HEK293T (cell line): ENCODE measurements around the gene PRAC2.

Experiments used
- CTCF ChIA-PET: fragments of 350-600 bp; formaldehyde crosslinking; extraction: SDS; loops from one replicate; lab custom pipeline; 2021; ENCODE audit warnings: antibody characterized with exemption, inconsistent platforms; lab: Yijun Ruan, JAX
- POLR2A ChIA-PET: fragments of 350-600 bp; formaldehyde crosslinking; extraction: SDS; loops from one replicate; lab custom pipeline; 2020; ENCODE audit warnings: antibody characterized with exemption, inconsistent platforms; lab: Yijun Ruan, JAX
- DNase-seq: peaks from one replicate; pipeline ENCODE4 v3.0.0; 2012; ENCODE audit warnings: mixed read lengths; ENCODE audit errors: extremely low spot score
- ARNT ChIP-seq: fragments of 450-650 bp; IDR thresholded peaks from 2 replicates; pipeline ENCODE4 v1.6.1; 2017; ENCODE audit warnings: mild to moderate bottlenecking
- BHLHE40 ChIP-seq: fragments of 450-650 bp; IDR thresholded peaks from 2 replicates; pipeline ENCODE4 v1.6.1; 2016; ENCODE audit warnings: mild to moderate bottlenecking, moderate library complexity, borderline replicate concordance
- CTBP1 ChIP-seq: fragments of 450-650 bp; IDR thresholded peaks from 2 replicates; pipeline ENCODE4 v1.6.1; 2016; ENCODE audit warnings: borderline replicate concordance
- ELF4 ChIP-seq: fragments of 450-650 bp; IDR thresholded peaks from 2 replicates; pipeline ENCODE4 v1.6.1; 2017; ENCODE audit warnings: antibody characterized with exemption
- FOXA1 ChIP-seq: fragments of 450-650 bp; IDR thresholded peaks from 2 replicates; pipeline ENCODE4 v1.6.1; 2016; ENCODE audit warnings: mild to moderate bottlenecking
- FOXK2 ChIP-seq: fragments of 450-650 bp; IDR thresholded peaks from 2 replicates; pipeline ENCODE4 v1.6.1; 2016; ENCODE audit warnings: mild to moderate bottlenecking
- FOXM1 ChIP-seq: fragments of 450-650 bp; IDR thresholded peaks from 2 replicates; pipeline ENCODE4 v1.6.1; 2017; ENCODE audit warnings: mild to moderate bottlenecking, borderline replicate concordance
- HDGF ChIP-seq: fragments of 450-650 bp; IDR thresholded peaks from 2 replicates; pipeline ENCODE4 v1.6.1; 2017; ENCODE audit warnings: antibody characterized with exemption, borderline replicate concordance
- L3MBTL2 ChIP-seq: fragments of 450-650 bp; conservative IDR thresholded peaks from 2 replicates; pipeline ENCODE4 v1.6.1; 2016; ENCODE audit warnings: mild to moderate bottlenecking
- LEF1 ChIP-seq: fragments of 450-650 bp; IDR thresholded peaks from 2 replicates; pipeline ENCODE4 v1.6.1; 2017; ENCODE audit warnings: mild to moderate bottlenecking, borderline replicate concordance
- NFRKB ChIP-seq: fragments of 450-650 bp; IDR thresholded peaks from 2 replicates; pipeline ENCODE4 v1.6.1; 2016; ENCODE audit warnings: mild to moderate bottlenecking, moderate library complexity
- SP1 ChIP-seq: fragments of 450-650 bp; IDR thresholded peaks from 2 replicates; pipeline ENCODE4 v1.6.1; 2017
- SUZ12 ChIP-seq: fragments of 450-650 bp; IDR thresholded peaks from 2 replicates; pipeline ENCODE4 v1.6.1; 2016; ENCODE audit warnings: mild to moderate bottlenecking
- TARDBP ChIP-seq: fragments of 450-650 bp; IDR thresholded peaks from 2 replicates; pipeline ENCODE4 v1.6.1; 2016
- ZNF384 ChIP-seq: fragments of 450-650 bp; IDR thresholded peaks from 2 replicates; pipeline ENCODE4 v1.6.1; 2016
- TF ChIP-seq, protein P1 (sequence below): fragments of 450-650 bp; IDR thresholded peaks from 2 replicates; pipeline ENCODE4 v1.6.1; 2016

Gene PRAC2

DNA sequence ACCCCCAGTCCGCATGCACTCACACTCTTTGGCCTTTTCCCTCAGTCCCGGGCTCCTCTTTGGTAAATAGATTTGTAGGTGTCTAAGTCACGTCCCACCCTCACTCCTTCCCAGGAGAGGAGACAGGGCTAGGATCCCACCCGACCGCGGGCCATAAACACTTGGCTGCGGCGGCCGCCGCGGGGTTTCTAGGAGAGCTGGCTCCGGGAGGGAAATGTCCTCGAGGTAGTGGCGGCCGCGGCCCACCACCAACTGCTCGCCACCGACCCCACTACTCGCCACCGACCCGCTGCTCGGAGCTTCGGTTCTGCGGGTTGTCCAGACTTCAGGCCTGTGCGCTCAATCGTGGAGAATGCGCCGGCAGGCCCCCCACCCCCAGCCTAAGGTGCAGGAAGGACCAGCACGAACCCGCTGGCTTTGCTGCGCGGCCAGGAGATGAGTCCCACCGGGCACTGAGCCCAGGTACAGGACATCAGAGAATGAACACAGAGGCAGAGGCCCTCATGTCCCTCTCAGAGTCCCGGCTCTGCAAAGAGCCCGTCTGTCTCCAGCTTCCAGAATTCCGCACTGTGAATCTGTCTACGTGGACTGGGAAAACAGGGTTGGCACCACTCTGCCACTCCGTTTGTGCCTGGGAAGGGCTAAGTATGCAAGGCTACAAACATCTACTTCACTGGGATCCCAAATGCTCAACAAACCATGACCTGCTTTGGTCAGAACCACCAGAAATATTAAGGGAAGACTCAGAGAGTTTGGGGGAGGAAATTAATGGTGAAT is 2.5 kb downstream of the PRAC2 start:
- DNase-seq, result no peak
- POLR2A ChIA-PET, result interaction anchor here (1.2 to 2.9 kb wide), 3 partner anchors 47 to 64 kb away, joined by 6 to 25 read pairs (median 12); no protein-coding TSS in a partner anchor
- TF ChIP-seq, protein P1, sequence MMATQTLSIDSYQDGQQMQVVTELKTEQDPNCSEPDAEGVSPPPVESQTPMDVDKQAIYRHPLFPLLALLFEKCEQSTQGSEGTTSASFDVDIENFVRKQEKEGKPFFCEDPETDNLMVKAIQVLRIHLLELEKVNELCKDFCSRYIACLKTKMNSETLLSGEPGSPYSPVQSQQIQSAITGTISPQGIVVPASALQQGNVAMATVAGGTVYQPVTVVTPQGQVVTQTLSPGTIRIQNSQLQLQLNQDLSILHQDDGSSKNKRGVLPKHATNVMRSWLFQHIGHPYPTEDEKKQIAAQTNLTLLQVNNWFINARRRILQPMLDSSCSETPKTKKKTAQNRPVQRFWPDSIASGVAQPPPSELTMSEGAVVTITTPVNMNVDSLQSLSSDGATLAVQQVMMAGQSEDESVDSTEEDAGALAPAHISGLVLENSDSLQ, result no peak
- TF ChIP-seq NFRKB (no peak), L3MBTL2 (no peak), TARDBP (no peak), LEF1 (no peak), ZNF384 (no peak), HDGF (no peak), BHLHE40 (no peak)
- CTCF ChIA-PET, result interaction anchor here (0.6 to 4.1 kb wide), 9 partner anchors 11 to 653 kb away, joined by 3 to 66 read pairs (median 4); no protein-coding TSS in a partner anchor

DNA sequence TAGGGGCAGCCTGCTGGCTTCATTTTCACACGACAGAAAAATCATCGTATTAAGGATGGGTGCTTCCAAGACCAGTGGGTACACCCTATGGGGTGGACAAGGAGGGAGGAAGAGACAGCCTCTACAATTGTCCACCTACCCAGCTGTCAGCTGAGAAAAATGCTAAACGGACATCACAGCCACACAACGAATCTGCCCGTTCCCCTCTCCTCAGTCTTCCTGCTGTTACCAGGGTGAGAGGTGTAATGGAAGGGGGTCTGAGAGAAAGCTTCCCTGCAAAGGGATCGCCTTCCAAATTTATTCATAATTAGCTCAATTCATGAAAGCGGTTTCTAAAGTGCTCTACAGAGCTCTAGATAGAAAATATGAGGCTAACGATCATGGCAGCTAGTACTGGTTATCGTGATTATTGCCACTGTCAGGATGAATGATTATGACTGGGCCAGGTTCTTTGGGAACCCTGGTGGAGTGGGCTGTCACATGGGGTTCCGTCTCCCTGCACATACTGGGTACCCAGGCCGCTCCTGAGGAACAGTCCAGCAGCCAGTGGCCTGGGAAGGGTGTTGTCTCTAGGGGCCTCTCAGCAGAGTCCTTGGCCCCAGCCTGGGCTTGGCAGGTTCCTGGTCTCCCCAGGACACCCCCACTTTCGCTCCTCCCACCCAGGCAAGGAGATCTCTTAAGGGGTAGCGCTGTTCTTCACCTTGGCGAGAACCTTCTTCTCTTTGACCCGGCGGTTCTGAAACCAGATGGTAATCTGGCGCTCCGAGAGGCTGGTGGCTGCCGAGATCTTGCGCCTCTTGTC is 3.3 kb downstream of the PRAC2 start:
- CTCF ChIA-PET, result interaction anchor here (0.6 to 4.1 kb wide), 4 partner anchors 45 to 153 kb away, joined by 4 to 66 read pairs (median 14); no protein-coding TSS in a partner anchor
- no peak for TF ChIP-seq FOXM1
- POLR2A ChIA-PET, result interaction anchor here (1.2 kb wide), 1 partner anchor 63 kb away, joined by 6 read pairs; no protein-coding TSS in a partner anchor
- no peak for DNase-seq

DNA sequence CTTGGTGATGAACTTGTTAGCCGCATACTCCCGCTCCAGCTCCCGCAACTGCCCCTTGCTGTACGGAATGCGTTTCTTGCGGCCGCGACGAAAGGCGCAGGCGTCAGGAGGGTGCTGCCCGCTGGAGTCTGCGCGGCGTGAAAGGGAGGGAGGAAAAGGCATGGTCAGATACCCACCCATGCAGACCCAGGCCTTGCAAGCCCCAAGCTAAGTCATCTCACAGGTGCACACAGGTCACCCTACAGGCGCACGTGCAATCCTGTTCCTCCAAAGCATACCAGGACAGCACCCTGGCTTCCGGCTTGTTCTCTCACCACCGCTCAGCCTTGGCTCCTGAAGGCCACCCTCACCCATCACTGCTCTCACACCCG is 3.9 kb downstream of the PRAC2 start:
- POLR2A ChIA-PET, result interaction anchor here (0.8 to 3.3 kb wide), 3 partner anchors 8 to 62 kb away, joined by 3 to 58 read pairs (median 6); no protein-coding TSS in a partner anchor
- CTCF ChIA-PET, result interaction anchor here (0.6 to 4.1 kb wide), 5 partner anchors 46 to 157 kb away, joined by 4 to 66 read pairs (median 4); no protein-coding TSS in a partner anchor
- TF ChIP-seq ZNF384, result no peak
- TF ChIP-seq BHLHE40, result no peak
- no peak for TF ChIP-seq ARNT
- no peak for TF ChIP-seq SUZ12
- no peak for TF ChIP-seq SP1
- DNase-seq, result no peak

DNA sequence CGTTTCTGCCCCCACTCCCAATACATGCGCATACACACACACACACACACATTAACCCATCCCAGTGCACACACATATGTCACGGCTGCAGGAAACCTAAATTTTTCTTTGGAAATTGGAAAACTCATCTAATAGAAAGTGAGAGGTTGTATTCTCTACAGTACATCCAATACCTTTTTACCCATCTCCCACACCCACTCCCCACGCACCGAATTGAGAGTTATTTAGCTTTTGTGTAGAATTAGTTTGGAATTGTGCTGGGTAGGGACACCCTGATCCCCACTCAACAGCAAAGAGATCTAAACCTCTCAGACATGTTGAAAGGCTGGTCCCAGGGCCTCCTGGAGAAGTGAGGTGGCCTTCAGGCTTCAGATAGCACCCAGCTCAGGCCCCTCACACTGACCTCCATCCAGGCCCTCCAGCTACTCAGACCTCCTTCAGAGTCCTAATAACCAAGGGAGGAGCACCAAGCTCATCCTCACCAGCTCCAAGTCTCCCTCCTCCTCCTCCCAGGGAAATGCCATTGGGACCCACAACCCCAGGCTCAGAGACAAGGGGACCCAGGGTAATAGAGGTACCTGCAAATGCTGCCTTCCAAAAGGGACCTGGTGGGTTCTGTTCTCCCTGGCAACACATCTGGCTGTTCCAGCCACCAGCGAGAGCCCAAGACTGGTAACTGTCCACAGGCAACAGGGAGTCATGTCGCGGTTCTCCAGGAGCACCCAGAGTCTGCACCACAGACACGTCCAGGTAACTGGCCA is 4.6 kb downstream of the PRAC2 start:
- CTCF ChIA-PET, result interaction anchor here (0.6 to 2.0 kb wide), 7 partner anchors 49 to 403 kb away, joined by 3 to 10 read pairs (median 5); no protein-coding TSS in a partner anchor
- no peak for TF ChIP-seq BHLHE40
- no peak for TF ChIP-seq L3MBTL2
- no peak for TF ChIP-seq FOXM1
- no peak for TF ChIP-seq CTBP1
- no peak for TF ChIP-seq NFRKB
- no peak for TF ChIP-seq HDGF
- no peak for TF ChIP-seq FOXA1
- TF ChIP-seq TARDBP, result no peak
- no peak for TF ChIP-seq ELF4
- TF ChIP-seq ARNT, result no peak
- TF ChIP-seq LEF1, result no peak
- TF ChIP-seq SUZ12, result no peak
- TF ChIP-seq FOXK2, result no peak
- TF ChIP-seq ZNF384, result no peak
- TF ChIP-seq, protein P1, result no peak
- TF ChIP-seq SP1, result no peak
- POLR2A ChIA-PET, result interaction anchor here (0.8 to 3.3 kb wide), 8 partner anchors 9 to 180 kb away, joined by 3 to 58 read pairs (median 6); partner anchors contain the start of gene UBE2Z
- DNase-seq, result no peak

DNA sequence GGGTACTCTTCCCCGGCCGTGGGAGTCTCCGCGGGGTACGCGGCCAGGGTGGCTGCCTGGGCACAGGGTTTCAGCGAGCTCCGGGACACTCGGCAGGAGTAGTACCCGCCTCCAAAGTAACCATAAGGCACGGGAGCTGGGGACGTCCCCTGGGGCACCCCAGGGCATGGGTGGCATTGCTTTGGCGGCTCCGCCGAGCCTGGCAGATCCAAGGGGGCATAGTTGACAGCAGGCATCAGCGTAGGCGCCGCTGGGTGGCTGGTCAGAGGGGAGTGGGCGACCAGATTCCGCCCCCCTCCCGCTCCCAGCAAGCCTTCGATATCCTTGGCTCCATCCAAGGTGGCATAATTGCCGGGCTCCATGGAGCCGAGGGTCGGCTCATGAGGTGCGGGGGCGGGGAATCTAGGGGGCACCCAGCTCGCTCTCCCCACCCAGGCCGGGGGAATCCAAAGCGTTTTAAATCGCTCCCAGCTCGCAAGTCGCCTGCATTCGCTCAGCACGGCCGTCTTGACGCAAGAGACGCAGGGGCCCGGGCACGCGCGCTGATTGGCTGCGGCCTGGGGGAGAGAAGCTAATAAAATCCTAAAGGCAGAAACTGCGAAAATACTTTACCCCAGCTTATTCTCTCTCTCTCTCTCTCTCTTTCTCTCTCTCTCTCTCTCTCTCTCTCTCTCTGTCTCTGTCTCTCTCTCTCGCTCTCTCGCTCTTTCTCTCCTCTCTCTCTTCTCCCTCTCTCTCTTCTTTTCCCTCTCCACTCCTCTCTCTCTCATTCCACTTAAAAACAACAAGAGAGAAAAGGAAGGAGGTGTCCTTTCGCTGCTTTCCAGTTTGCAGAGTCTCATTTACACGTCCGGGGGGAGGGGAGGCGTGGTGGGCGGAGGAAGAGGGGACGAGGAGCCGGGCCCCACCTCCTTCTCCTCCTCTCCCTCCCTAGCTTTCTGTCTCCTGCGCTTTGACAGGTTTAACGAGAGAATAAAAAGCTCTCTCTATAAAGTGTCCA is 5.5 kb downstream of the PRAC2 start, which contains the start of gene HOXB13:
Gene HOXB13 (minus strand): TSS at position 519 of the 1,000 bp plus-strand sequence. CDS start 157 bp downstream, at position 362.
- ChIA-PET POLR2A (interaction anchor here (0.7 to 3.3 kb wide), 28 partner anchors 10 to 546 kb away, joined by 3 to 58 read pairs (median 4); partner anchors contain the start of genes HOXB9 and UBE2Z), CTCF (interaction anchor here (0.6 to 2.0 kb wide), 16 partner anchors 9 to 156 kb away, joined by 3 to 10 read pairs (median 4); no protein-coding TSS in a partner anchor)
- DNase-seq, result peak; percentile 84
- TF ChIP-seq CTBP1, result peak; percentile 88
- TF ChIP-seq SUZ12, result no peak
- no peak for TF ChIP-seq HDGF
- no peak for TF ChIP-seq FOXA1
- TF ChIP-seq, protein P1, result peak; percentile 75
- no peak for TF ChIP-seq NFRKB
- TF ChIP-seq ARNT, result no peak
- peak; percentile 78 for TF ChIP-seq TARDBP
- peak; percentile 79 for TF ChIP-seq L3MBTL2
- TF ChIP-seq LEF1, result no peak
- no peak for TF ChIP-seq ZNF384
- no peak for TF ChIP-seq SP1
- TF ChIP-seq FOXM1, result no peak
- TF ChIP-seq ELF4, result no peak
- TF ChIP-seq BHLHE40, result no peak
- TF ChIP-seq FOXK2, result no peak; the same call in 1 of the 2 replicates
